Lung (tissue), 12 donors: ENCODE results near the gene TRIOBP. TPM values are rescaled to one million over a fixed set of nuclear protein-coding genes. Genes with fewer than 3 reads are reported as not detected.

Source experiments
- ATAC-seq: fragments of 200-7000 bp; cut with Tn5 transposase; one replicate; pipeline ENCODE4 v1.9.1; 2020; ENCODE audit warnings: moderate number of reproducible peaks; ENCODE audit not compliant: insufficient read depth, low FRiP score
- DNase-seq, 3 donors: peaks; one replicate each; pipeline ENCODE4 v3.0.0-alpha.2; 2013 to 2017
- H3K27ac ChIP-seq, 2 donors: one replicate each; pipeline ENCODE4 v1.5.1; 2013; ENCODE audit warnings: mild to moderate bottlenecking in 2 of 2, moderate library complexity in 2 of 2, control low read depth in 1 of 2, inconsistent platforms in 1 of 2, low read depth in 1 of 2, low read length in 1 of 2
- H3K27me3 ChIP-seq, 3 donors: one replicate each; pipeline ENCODE4 v1.5.1; 2013; ENCODE audit warnings: low read length in 2 of 3; ENCODE audit not compliant: control insufficient read depth in 3 of 3, insufficient read depth in 3 of 3
- H3K36me3 ChIP-seq, 4 donors: one replicate each; pipeline ENCODE4 v1.5.1; 2013; ENCODE audit warnings: low read length in 4 of 4, mild to moderate bottlenecking in 1 of 4, moderate library complexity in 1 of 4; ENCODE audit not compliant: control insufficient read depth in 4 of 4, insufficient read depth in 4 of 4
- H3K4me1 ChIP-seq, 5 donors: one replicate each; pipeline ENCODE4 v1.5.1; 2013; ENCODE audit warnings: low read length in 5 of 5, mild to moderate bottlenecking in 2 of 5, moderate library complexity in 1 of 5; ENCODE audit not compliant: control insufficient read depth in 5 of 5, insufficient read depth in 5 of 5
- H3K4me3 ChIP-seq: one replicate; pipeline ENCODE4 v1.5.1; 2013; ENCODE audit warnings: mild to moderate bottlenecking, control low read depth, moderate library complexity
- H3K9ac ChIP-seq, 2 donors: one replicate each; pipeline ENCODE4 v1.5.1; 2013; ENCODE audit warnings: low read length in 2 of 2, control low read depth in 1 of 2; ENCODE audit not compliant: insufficient read depth in 1 of 2
- H3K9me3 ChIP-seq, 4 donors: one replicate each; pipeline ENCODE4 v1.5.1; 2013; ENCODE audit warnings: low read length in 3 of 4, mild to moderate bottlenecking in 1 of 4, moderate library complexity in 1 of 4; ENCODE audit not compliant: control insufficient read depth in 4 of 4, insufficient read depth in 3 of 4
- CTCF ChIP-seq: IDR thresholded peaks from 2 replicates; pipeline ENCODE4 v1.5.1; 2012; ENCODE audit warnings: mild to moderate bottlenecking; ENCODE audit errors: control extremely low read depth, extremely low read depth
- WGBS, 2 donors: extraction: QIAGEN DNeasy Blood & Tissue Kit; methylation state at CpG; one replicate each; pipeline ENCODE4 v1.1.7; 2013; 5-methylcytosine and 5-hydroxymethylcytosine counted together
- polyA plus RNA-seq, 2 donors: library from polyadenylated mRNA; stranded (reverse); fragments of 200-250 nt; gene quantifications; one replicate each; pipeline ENCODE4 v1.2.1, GENCODE V29; 2013
- total RNA-seq, 2 donors: library from RNA; depleted of rRNA in 1 of 2; stranded (reverse); fragments of >200 nt in 1 of 2; gene quantifications; one replicate each; pipeline ENCODE4 v1.2.1, GENCODE V29; 2014 to 2021
- donor health status: control.
- donor health status: control.
- donor health status: Bipolar disorder and iron deficiency.
- donor health status: healthy.
- donor health status: DM: yes; HTN: yes; CAD: no.

TRIOBP gene
- total and polyA plus RNA-seq, 4 donors: 37.1 to 105 (median 85.0) TPM

GRCh38 chr22:37744589-37744988, 47.7 kb downstream of the TRIOBP start:
- Histone ChIP-seq H3K4me1 (peaks cover 10 to 52% (median 26%) of the 10 kb centered on the region in 5 donors), H3K9ac (no peak overlapping the region), H3K9me3 (no peaks in the 10 kb centered on the region), H3K27ac (peak overlapping the region in 1 of 2 donors; percentile 21), H3K27me3 (no peaks in the 10 kb centered on the region), H3K36me3 (peaks cover 0 to 3% (median 0%) of the 10 kb centered on the region in 4 donors), H3K4me3 (no peak overlapping the region)
- DNase-seq (no peak), ATAC-seq (no peak)
- TF ChIP-seq CTCF: no peak
- WGBS, 2 donors: 96% methylated on average over 6 of the region's 6 CpGs

- peaks cover 0 to 5% (median 0%) of the 10 kb centered on the region in 4 donors for H3K36me3 ChIP-seq
- H3K27ac ChIP-seq: peak overlapping the region; percentile 98 to 99
- WGBS, 2 donors: 0 to 1% methylated on average over 49 to 94 of the region's 94 CpGs
- peak; percentile 88 for ATAC-seq
- peak overlapping the region; percentile 95 for H3K4me3 ChIP-seq
- TF ChIP-seq CTCF: no peak
- no peaks in the 10 kb centered on the region for H3K27me3 ChIP-seq
- peak overlapping the region in 1 of 2 donors; percentile 61 for H3K9ac ChIP-seq
- DNase-seq: peak; percentile 93 to 94 (median 94)
- peaks cover 16 to 45% (median 23%) of the 10 kb centered on the region in 5 donors for H3K4me1 ChIP-seq
- no peaks in the 10 kb centered on the region for H3K9me3 ChIP-seq
These were observed 48.9 kb downstream of the TRIOBP start for GRCh38 chr22:37745548-37746365.

- WGBS, 2 donors: 0% methylated on average over 52 to 64 of the region's 64 CpGs
These were observed 49.7 kb downstream of the TRIOBP start for GRCh38 chr22:37746366-37747079.

More at GRCh38 chr22:37746366-37747079, 49.7 kb downstream of the TRIOBP start:
- peak in 2 of 3 donors; percentile 37 to 39 for DNase-seq
- Histone ChIP-seq H3K4me3 (peak overlapping the region; percentile 95), H3K4me1 (peaks cover 19 to 42% (median 24%) of the 10 kb centered on the region in 5 donors), H3K27me3 (no peaks in the 10 kb centered on the region), H3K27ac (peak overlapping the region; percentile 98 to 99), H3K9me3 (no peaks in the 10 kb centered on the region), H3K36me3 (peaks cover 0 to 5% (median 0%) of the 10 kb centered on the region in 4 donors), H3K9ac (peak overlapping the region; percentile 61 to 70)
- no peak for ATAC-seq
- no peak for TF ChIP-seq CTCF
